LNCaP clone FGC (cell line): ENCODE measurements around the gene CADM2.
A peak's percentile ranks its signal among the peaks of the same experiment; 100 is the strongest.
"Not testable (repeated sequence)": the region's sequence is repeated elsewhere in the genome, so short reads cannot be mapped to it uniquely, and the experiment has no call there.

Experiments
- DNase-seq: peaks from one replicate; pipeline ENCODE4 v3.0.0-alpha.2; 2011; ENCODE audit warnings: low read depth
- H3K4me3 ChIP-seq: 2 replicates; pipeline ENCODE4 v1.5.1; 2011; ENCODE audit warnings: mild to moderate bottlenecking, low read depth, low read length, control low read depth
- CTCF ChIP-seq: IDR thresholded peaks from 2 replicates; pipeline ENCODE4 v1.5.1; 2012; ENCODE audit warnings: mild to moderate bottlenecking; ENCODE audit not compliant: control insufficient read depth, insufficient read depth; ENCODE audit errors: extremely low read depth

CADM2 gene

GRCh38 chr3:84958495-84959469 is at the start of gene CADM2:
TSS of gene CADM2 (plus strand) at chr3:84958989.
- DNase-seq, result peak; percentile 69
- peak; percentile 33; the same call in 1 of the 2 replicates for TF ChIP-seq CTCF
- peak within 1 kb of the TSS; percentile 75 for H3K4me3 ChIP-seq

- H3K4me3 ChIP-seq, DNase-seq: not testable (repeated sequence)
Measured at GRCh38 chr3:84918592-84918991, 40.2 kb upstream of the CADM2 start.

GRCh38 chr3:84922682-84923081 is 36.1 kb upstream of the CADM2 start:
- DNase-seq, result no peak
- TF ChIP-seq CTCF, result no peak
- H3K4me3 ChIP-seq, result no peak overlapping the region

- no peak overlapping the region for H3K4me3 ChIP-seq
- no peak for DNase-seq
- TF ChIP-seq CTCF, result no peak
Measured at GRCh38 chr3:84925571-84925970, 33.2 kb upstream of the CADM2 start.

- no peak overlapping the region for H3K4me3 ChIP-seq
- TF ChIP-seq CTCF, result peak; percentile 29
- DNase-seq, result no peak
Measured at GRCh38 chr3:84943379-84943778, 15.4 kb upstream of the CADM2 start.

DNA sequence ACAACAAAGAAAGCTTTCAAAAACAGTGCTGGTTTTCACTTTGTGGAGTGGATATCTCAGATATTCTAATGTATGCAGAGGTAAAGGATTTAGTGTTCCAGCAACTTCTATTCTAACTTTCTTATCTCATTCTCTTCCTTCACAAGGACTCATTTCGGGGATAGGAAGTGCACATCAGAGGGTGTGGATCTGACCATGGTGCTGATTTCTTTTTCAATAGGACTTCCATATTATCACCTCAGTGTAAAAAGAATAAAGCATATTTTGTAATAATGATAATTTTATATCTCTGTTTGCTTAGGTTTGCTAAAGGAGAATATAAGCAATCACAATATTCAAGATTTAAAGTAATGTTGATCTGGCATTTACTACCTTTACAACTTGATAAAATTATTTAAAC is 12.5 kb upstream of the CADM2 start:
- no peak overlapping the region for H3K4me3 ChIP-seq
- TF ChIP-seq CTCF, result no peak
- DNase-seq, result no peak

- TF ChIP-seq CTCF, result no peak
- DNase-seq, result no peak
- H3K4me3 ChIP-seq, result peak overlapping the region; percentile 75
Measured at GRCh38 chr3:84959470-84960271, 882 bp downstream of the CADM2 start.
